Thyroid gland (tissue), 4 donors: ENCODE measurements around the gene EIF5.

Experiments used
- CTCF ChIP-seq, 6 experiments: fragments of 200-600 bp in 3 of 6; fragments of 450-650 bp in 3 of 6; sonication (generic) in 3 of 6; IDR thresholded peaks; one replicate each; pipeline ENCODE4 v1.5.1; 2016 to 2019; ENCODE audit warnings: antibody characterized with exemption in 6 of 6, mild to moderate bottlenecking in 2 of 6, inconsistent platforms in 1 of 6, moderate library complexity in 1 of 6
- POLR2A ChIP-seq, 2 donors: fragments of 450-650 bp; IDR thresholded peaks; one replicate each; pipeline ENCODE4 v1.6.1; 2017; ENCODE audit warnings: antibody characterized with exemption in 2 of 2, mild to moderate bottlenecking in 2 of 2, moderate library complexity in 1 of 2

GRCh38 chr14:103292426-103293374, 41.3 kb upstream of the EIF5 start:
- peak; percentile 72 to 88 (median 86) for TF ChIP-seq CTCF (IDR thresholded peaks at IDR 0.05)
- TF ChIP-seq POLR2A (IDR thresholded peaks at IDR 0.05), result no peak
